Stimulated activated CD8-positive, alpha-beta memory T cell treated with anti-CD3 and anti-CD28 coated beads, Interleukin-7, amount 100 ng/mL, for 4 hours (primary cell): Measurements from ENCODE around the gene ATXN7L2.

Source experiments
- DNase-seq, 2 donors: peaks; one replicate each; pipeline ENCODE4 v3.0.0-alpha.2; 2020; ENCODE audit warnings: low read depth in 2 of 2

ATXN7L2 gene

GRCh38 chr1:109497449-109498160, 13.9 kb downstream of the ATXN7L2 start:
- DNase-seq, result no peak

- peak; percentile 31 to 44 for DNase-seq
Measured at GRCh38 chr1:109498161-109498801, 14.6 kb downstream of the ATXN7L2 start.

GRCh38 chr1:109499081-109499480, 15.4 kb downstream of the ATXN7L2 start:
- no peak for DNase-seq

- DNase-seq, result peak; percentile 17 to 33
Measured at GRCh38 chr1:109499661-109500536, 16.2 kb downstream of the ATXN7L2 start.

GRCh38 chr1:109500941-109501381, 17.3 kb downstream of the ATXN7L2 start:
- DNase-seq, result no peak

- DNase-seq, result no peak
Measured at GRCh38 chr1:109501644-109502363, 18.1 kb downstream of the ATXN7L2 start.

- DNase-seq, result peak in 1 of 2 donors; percentile 22
Measured at GRCh38 chr1:109502364-109502851, 18.7 kb downstream of the ATXN7L2 start.

- DNase-seq, result no peak
Measured at GRCh38 chr1:109503935-109504334, 20.2 kb downstream of the ATXN7L2 start.

GRCh38 chr1:109504974-109505373, 21.3 kb downstream of the ATXN7L2 start:
- no peak for DNase-seq

- DNase-seq, result no peak
Measured at GRCh38 chr1:109508001-109508872, 24.5 kb downstream of the ATXN7L2 start.

GRCh38 chr1:109508873-109509175, 25.1 kb downstream of the ATXN7L2 start:
- DNase-seq, result no peak

GRCh38 chr1:109509176-109510134, 25.8 kb downstream of the ATXN7L2 start, which contains the start of gene AMIGO1:
AMIGO1 (minus strand) TSS chr1:109509727; CDS start chr1:109508912, 815 bp downstream.
- DNase-seq, result peak in 1 of 2 donors; percentile 61

GRCh38 chr1:109513110-109513710, 29.5 kb downstream of the ATXN7L2 start:
- DNase-seq, result no peak

- no peak for DNase-seq
Measured at GRCh38 chr1:109514846-109515245, 31.1 kb downstream of the ATXN7L2 start.

- no peak for DNase-seq
Measured at GRCh38 chr1:109516872-109517271, 33.2 kb downstream of the ATXN7L2 start.

GRCh38 chr1:109517337-109517736, 33.6 kb downstream of the ATXN7L2 start:
- no peak for DNase-seq

GRCh38 chr1:109521002-109521951, 37.6 kb downstream of the ATXN7L2 start:
- DNase-seq, result no peak

GRCh38 chr1:109522026-109522425, 38.3 kb downstream of the ATXN7L2 start:
- no peak for DNase-seq
